Measurements from ENCODE around the gene EMC8. TPM values are rescaled to one million over a fixed set of nuclear protein-coding genes. Genes with fewer than 3 reads are reported as not detected.

Gene EMC8
- total and polyA plus RNA-seq, 2 experiments from 2014 or later = 51.1 to 69.4 TPM

DNA sequence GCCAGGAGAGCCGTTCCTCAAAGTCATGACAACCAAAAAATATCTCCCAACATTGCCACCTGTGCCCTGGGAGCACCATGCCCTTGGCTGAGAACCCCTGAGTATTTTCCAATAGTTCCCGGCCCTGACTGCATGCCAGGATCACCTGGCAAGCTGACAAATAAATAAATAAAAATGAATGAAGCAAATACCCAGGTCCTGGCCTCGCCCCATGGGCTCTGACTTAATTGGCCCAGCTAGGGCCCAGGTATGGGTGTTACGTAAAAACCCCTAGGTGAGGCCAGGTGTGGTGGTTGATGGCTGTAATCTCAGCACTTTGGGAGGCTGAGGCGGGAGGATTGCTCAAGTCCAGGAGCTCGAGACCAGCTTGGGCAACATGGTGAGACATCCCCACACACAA lies 45.8 kb downstream of the EMC8 start:
- H3K27ac ChIP-seq (ENCODE audit: low read depth) = no peak overlapping the region
- TF ChIP-seq JUNB (IDR thresholded peaks at IDR 0.05; ENCODE audit: unreplicated experiment) (no peak), EZH2phosphoT487 (IDR thresholded peaks at IDR 0.05; ENCODE audit: unreplicated experiment) (no peak), STAT1 (IDR thresholded peaks at IDR 0.05; ENCODE audit: unreplicated experiment) (no peak), ZNF331 (CRISPR knock-in tag; IDR thresholded peaks at IDR 0.05; ENCODE audit: low read depth) (no peak), ZNF114 (CRISPR knock-in tag; IDR thresholded peaks at IDR 0.05) (no peak)
- TF ChIP-seq, protein P1, sequence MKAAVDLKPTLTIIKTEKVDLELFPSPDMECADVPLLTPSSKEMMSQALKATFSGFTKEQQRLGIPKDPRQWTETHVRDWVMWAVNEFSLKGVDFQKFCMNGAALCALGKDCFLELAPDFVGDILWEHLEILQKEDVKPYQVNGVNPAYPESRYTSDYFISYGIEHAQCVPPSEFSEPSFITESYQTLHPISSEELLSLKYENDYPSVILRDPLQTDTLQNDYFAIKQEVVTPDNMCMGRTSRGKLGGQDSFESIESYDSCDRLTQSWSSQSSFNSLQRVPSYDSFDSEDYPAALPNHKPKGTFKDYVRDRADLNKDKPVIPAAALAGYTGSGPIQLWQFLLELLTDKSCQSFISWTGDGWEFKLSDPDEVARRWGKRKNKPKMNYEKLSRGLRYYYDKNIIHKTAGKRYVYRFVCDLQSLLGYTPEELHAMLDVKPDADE (IDR thresholded peaks at IDR 0.05) = no peak
- TF ChIP-seq, protein P2, sequence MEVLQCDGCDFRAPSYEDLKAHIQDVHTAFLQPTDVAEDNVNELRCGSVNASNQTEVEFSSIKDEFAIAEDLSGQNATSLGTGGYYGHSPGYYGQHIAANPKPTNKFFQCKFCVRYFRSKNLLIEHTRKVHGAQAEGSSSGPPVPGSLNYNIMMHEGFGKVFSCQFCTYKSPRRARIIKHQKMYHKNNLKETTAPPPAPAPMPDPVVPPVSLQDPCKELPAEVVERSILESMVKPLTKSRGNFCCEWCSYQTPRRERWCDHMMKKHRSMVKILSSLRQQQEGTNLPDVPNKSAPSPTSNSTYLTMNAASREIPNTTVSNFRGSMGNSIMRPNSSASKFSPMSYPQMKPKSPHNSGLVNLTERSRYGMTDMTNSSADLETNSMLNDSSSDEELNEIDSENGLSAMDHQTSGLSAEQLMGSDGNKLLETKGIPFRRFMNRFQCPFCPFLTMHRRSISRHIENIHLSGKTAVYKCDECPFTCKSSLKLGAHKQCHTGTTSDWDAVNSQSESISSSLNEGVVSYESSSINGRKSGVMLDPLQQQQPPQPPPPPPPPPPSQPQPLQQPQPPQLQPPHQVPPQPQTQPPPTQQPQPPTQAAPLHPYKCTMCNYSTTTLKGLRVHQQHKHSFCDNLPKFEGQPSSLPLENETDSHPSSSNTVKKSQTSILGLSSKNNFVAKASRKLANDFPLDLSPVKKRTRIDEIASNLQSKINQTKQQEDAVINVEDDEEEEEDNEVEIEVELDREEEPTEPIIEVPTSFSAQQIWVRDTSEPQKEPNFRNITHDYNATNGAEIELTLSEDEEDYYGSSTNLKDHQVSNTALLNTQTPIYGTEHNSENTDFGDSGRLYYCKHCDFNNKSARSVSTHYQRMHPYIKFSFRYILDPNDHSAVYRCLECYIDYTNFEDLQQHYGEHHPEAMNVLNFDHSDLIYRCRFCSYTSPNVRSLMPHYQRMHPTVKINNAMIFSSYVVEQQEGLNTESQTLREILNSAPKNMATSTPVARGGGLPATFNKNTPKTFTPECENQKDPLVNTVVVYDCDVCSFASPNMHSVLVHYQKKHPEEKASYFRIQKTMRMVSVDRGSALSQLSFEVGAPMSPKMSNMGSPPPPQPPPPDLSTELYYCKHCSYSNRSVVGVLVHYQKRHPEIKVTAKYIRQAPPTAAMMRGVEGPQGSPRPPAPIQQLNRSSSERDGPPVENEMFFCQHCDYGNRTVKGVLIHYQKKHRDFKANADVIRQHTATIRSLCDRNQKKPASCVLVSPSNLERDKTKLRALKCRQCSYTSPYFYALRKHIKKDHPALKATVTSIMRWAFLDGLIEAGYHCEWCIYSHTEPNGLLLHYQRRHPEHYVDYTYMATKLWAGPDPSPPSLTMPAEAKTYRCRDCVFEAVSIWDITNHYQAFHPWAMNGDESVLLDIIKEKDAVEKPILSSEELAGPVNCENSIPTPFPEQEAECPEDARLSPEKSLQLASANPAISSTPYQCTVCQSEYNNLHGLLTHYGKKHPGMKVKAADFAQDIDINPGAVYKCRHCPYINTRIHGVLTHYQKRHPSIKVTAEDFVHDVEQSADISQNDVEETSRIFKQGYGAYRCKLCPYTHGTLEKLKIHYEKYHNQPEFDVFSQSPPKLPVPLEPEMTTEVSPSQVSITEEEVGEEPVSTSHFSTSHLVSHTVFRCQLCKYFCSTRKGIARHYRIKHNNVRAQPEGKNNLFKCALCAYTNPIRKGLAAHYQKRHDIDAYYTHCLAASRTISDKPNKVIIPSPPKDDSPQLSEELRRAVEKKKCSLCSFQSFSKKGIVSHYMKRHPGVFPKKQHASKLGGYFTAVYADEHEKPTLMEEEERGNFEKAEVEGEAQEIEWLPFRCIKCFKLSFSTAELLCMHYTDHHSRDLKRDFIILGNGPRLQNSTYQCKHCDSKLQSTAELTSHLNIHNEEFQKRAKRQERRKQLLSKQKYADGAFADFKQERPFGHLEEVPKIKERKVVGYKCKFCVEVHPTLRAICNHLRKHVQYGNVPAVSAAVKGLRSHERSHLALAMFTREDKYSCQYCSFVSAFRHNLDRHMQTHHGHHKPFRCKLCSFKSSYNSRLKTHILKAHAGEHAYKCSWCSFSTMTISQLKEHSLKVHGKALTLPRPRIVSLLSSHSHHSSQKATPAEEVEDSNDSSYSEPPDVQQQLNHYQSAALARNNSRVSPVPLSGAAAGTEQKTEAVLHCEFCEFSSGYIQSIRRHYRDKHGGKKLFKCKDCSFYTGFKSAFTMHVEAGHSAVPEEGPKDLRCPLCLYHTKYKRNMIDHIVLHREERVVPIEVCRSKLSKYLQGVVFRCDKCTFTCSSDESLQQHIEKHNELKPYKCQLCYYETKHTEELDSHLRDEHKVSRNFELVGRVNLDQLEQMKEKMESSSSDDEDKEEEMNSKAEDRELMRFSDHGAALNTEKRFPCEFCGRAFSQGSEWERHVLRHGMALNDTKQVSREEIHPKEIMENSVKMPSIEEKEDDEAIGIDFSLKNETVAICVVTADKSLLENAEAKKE (CRISPR knock-in tag; IDR thresholded peaks at IDR 0.05) = no peak
- TF ChIP-seq, protein P3, sequence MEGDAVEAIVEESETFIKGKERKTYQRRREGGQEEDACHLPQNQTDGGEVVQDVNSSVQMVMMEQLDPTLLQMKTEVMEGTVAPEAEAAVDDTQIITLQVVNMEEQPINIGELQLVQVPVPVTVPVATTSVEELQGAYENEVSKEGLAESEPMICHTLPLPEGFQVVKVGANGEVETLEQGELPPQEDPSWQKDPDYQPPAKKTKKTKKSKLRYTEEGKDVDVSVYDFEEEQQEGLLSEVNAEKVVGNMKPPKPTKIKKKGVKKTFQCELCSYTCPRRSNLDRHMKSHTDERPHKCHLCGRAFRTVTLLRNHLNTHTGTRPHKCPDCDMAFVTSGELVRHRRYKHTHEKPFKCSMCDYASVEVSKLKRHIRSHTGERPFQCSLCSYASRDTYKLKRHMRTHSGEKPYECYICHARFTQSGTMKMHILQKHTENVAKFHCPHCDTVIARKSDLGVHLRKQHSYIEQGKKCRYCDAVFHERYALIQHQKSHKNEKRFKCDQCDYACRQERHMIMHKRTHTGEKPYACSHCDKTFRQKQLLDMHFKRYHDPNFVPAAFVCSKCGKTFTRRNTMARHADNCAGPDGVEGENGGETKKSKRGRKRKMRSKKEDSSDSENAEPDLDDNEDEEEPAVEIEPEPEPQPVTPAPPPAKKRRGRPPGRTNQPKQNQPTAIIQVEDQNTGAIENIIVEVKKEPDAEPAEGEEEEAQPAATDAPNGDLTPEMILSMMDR (conservative IDR thresholded peaks at IDR 0.05; ENCODE audit: low read depth in 2 of 2) = no peak
- TF ChIP-seq, protein P4, sequence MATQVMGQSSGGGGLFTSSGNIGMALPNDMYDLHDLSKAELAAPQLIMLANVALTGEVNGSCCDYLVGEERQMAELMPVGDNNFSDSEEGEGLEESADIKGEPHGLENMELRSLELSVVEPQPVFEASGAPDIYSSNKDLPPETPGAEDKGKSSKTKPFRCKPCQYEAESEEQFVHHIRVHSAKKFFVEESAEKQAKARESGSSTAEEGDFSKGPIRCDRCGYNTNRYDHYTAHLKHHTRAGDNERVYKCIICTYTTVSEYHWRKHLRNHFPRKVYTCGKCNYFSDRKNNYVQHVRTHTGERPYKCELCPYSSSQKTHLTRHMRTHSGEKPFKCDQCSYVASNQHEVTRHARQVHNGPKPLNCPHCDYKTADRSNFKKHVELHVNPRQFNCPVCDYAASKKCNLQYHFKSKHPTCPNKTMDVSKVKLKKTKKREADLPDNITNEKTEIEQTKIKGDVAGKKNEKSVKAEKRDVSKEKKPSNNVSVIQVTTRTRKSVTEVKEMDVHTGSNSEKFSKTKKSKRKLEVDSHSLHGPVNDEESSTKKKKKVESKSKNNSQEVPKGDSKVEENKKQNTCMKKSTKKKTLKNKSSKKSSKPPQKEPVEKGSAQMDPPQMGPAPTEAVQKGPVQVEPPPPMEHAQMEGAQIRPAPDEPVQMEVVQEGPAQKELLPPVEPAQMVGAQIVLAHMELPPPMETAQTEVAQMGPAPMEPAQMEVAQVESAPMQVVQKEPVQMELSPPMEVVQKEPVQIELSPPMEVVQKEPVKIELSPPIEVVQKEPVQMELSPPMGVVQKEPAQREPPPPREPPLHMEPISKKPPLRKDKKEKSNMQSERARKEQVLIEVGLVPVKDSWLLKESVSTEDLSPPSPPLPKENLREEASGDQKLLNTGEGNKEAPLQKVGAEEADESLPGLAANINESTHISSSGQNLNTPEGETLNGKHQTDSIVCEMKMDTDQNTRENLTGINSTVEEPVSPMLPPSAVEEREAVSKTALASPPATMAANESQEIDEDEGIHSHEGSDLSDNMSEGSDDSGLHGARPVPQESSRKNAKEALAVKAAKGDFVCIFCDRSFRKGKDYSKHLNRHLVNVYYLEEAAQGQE (IDR thresholded peaks at IDR 0.05; ENCODE audit: unreplicated experiment) = no peak
- peaks cover 34% of the 10 kb centered on the region for H3K4me1 ChIP-seq (ENCODE audit: insufficient read depth)
- H3F3A ChIP-seq (replicated peaks; ENCODE audit: low read depth) = no peaks in the 10 kb centered on the region; the same call in 1 of the 2 replicates
- Mint-ChIP-seq H3K27me3 (ENCODE audit: insufficient read depth, low read depth, poor library complexity) (peaks cover 37% of the 10 kb centered on the region), H3K27ac (no peak overlapping the region), H3K4me1 (peaks cover 34% of the 10 kb centered on the region), H3K4me3 (no peak overlapping the region), H3K9me3 (no peaks in the 10 kb centered on the region), H3K36me3 (ENCODE audit: low read depth) (no peaks in the 10 kb centered on the region)
- no peak for DNase-seq (ENCODE audit: low spot score)
- H3K27me3 ChIP-seq (ENCODE audit: insufficient read depth) = peaks cover 27% of the 10 kb centered on the region
- no peak overlapping the region; the same call in 1 of the 2 replicates for H3K4me2 ChIP-seq
- no peaks in the 10 kb centered on the region for H3K9me2 ChIP-seq (ENCODE audit: insufficient read depth)
- H2AFZ ChIP-seq = no peak overlapping the region
- H3K79me2 ChIP-seq (replicated peaks; ENCODE audit: insufficient read depth) = no peaks in the 10 kb centered on the region
- H3K36me3 ChIP-seq (ENCODE audit: insufficient read depth) = no peaks in the 10 kb centered on the region
- no peaks in the 10 kb centered on the region; the same call in 1 of the 2 replicates for H4K20me1 ChIP-seq (replicated peaks; ENCODE audit: insufficient read depth)
- ATAC-seq = no peak
- no peak overlapping the region for H3K4me3 ChIP-seq

Data from GM23338 (cell line).